SU-DHL-6 (cell line): ENCODE data around the gene PHYHIPL.

Experiments used
- CTCF ChIP-seq: fragments of 200-600 bp; sonication (generic); IDR thresholded peaks from one replicate; pipeline ENCODE4 v1.5.1; 2017; ENCODE audit warnings: antibody characterized with exemption, mild to moderate bottlenecking, low read length, moderate library complexity; ENCODE audit not compliant: insufficient read depth, poor library complexity, severe bottlenecking
- EZH2phosphoT487 ChIP-seq: fragments of 200-600 bp; sonication (generic), shearing (Covaris generic); conservative IDR thresholded peaks from 2 replicates; pipeline ENCODE4 v1.6.1; 2018; ENCODE audit warnings: mild to moderate bottlenecking, antibody characterized with exemption, low read length, moderate library complexity, mixed read lengths

DNA sequence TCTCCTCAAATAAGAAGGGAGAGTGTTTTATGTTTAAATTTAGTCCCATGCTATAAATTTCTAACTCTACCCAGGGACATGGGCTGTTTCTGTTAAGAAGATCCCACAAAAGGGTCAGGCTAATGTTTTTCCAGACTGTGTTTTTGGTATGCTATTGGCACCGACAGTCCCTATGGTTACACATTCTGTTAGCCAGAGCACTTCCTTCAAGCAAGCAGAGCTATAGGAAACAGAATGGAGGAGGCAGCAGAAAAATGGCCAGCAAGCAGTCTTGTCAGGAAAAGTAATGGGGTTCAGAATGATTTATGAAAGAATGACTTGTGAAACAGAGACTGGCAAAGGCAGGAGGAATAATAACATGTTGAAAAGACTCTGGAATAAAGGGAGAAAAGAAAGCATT lies 44.8 kb upstream of the PHYHIPL start:
- TF ChIP-seq CTCF: no peak
- TF ChIP-seq EZH2phosphoT487: no peak
